Liver (tissue), 9 donors: Measurements from ENCODE around the gene NR5A1. TPM values are rescaled to one million over a fixed set of nuclear protein-coding genes. Genes with fewer than 3 reads are reported as not detected.

Experiments used
- DNase-seq: peaks from one replicate; pipeline ENCODE4 v3.0.0-alpha.2; 2017; ENCODE audit warnings: low spot score
- H3K27ac ChIP-seq, 2 donors: one replicate each; pipeline ENCODE4 v1.7.0; 2013; ENCODE audit warnings: inconsistent platforms in 2 of 2, low read length in 2 of 2, control low read depth in 1 of 2, low read depth in 1 of 2, mild to moderate bottlenecking in 1 of 2
- H3K27me3 ChIP-seq, 4 donors: one replicate each; pipeline versions ENCODE4 v1.6.1 to v1.7.0; 2013; ENCODE audit warnings: low read length in 3 of 4, inconsistent platforms in 1 of 4, mild to moderate bottlenecking in 1 of 4, moderate library complexity in 1 of 4; ENCODE audit not compliant: control insufficient read depth in 4 of 4, insufficient read depth in 4 of 4
- H3K36me3 ChIP-seq, 4 donors: one replicate each; pipeline versions ENCODE4 v1.6.1 to v1.7.0; 2013; ENCODE audit warnings: low read length in 3 of 4, mild to moderate bottlenecking in 3 of 4, low read depth in 1 of 4, moderate library complexity in 1 of 4; ENCODE audit not compliant: control insufficient read depth in 4 of 4, insufficient read depth in 3 of 4
- H3K4me1 ChIP-seq, 4 donors: one replicate each; pipeline versions ENCODE4 v1.6.1 to v1.7.0; 2013; ENCODE audit warnings: low read length in 3 of 4, mild to moderate bottlenecking in 3 of 4, moderate library complexity in 1 of 4; ENCODE audit not compliant: control insufficient read depth in 4 of 4, insufficient read depth in 4 of 4
- H3K4me3 ChIP-seq, 3 donors: one replicate each; pipeline versions ENCODE4 v1.6.1 to v1.7.0; 2013; ENCODE audit warnings: low read length in 3 of 3, control low read depth in 1 of 3, low read depth in 1 of 3, mild to moderate bottlenecking in 1 of 3
- H3K9ac ChIP-seq, 2 donors: one replicate each; pipeline ENCODE4 v1.7.0; 2013; ENCODE audit warnings: low read length in 2 of 2, mild to moderate bottlenecking in 2 of 2, moderate library complexity in 2 of 2, control low read depth in 1 of 2, low read depth in 1 of 2
- H3K9me3 ChIP-seq, 4 donors: one replicate each; pipeline versions ENCODE4 v1.6.1 to v1.7.0; 2013; ENCODE audit warnings: low read length in 3 of 4; ENCODE audit not compliant: control insufficient read depth in 4 of 4
- CTCF ChIP-seq: fragments of 150-350 bp; IDR thresholded peaks from 2 replicates; pipeline ENCODE4 v1.5.1; 2017; ENCODE audit warnings: improper control_type of control experiment, low read depth, low read length; ENCODE audit not compliant: missing input control
- FOXA1 ChIP-seq: IDR thresholded peaks from 2 replicates; pipeline ENCODE4 v1.6.1; 2016; ENCODE audit warnings: antibody characterized with exemption
- FOXA2 ChIP-seq: IDR thresholded peaks from 2 replicates; pipeline ENCODE4 v1.6.1; 2016; ENCODE audit warnings: antibody characterized with exemption
- HNF4A ChIP-seq, 2 donors: conservative IDR thresholded peaks; 2 replicates each; pipeline ENCODE4 v1.6.1; 2016; ENCODE audit warnings: antibody characterized with exemption in 2 of 2, mild to moderate bottlenecking in 2 of 2
- HNF4G ChIP-seq: IDR thresholded peaks from 2 replicates; pipeline ENCODE4 v1.6.1; 2016; ENCODE audit warnings: antibody characterized with exemption
- JUND ChIP-seq, 2 donors: IDR thresholded peaks; 2 replicates each; pipeline ENCODE4 v1.6.1; 2016; ENCODE audit warnings: antibody characterized with exemption in 2 of 2
- NR2F2 ChIP-seq: IDR thresholded peaks from 2 replicates; pipeline ENCODE4 v1.6.1; 2016; ENCODE audit warnings: antibody characterized with exemption
- RAD21 ChIP-seq, 2 donors: IDR thresholded peaks; 2 replicates each; pipeline ENCODE4 v1.6.1; 2016; ENCODE audit warnings: antibody characterized with exemption in 2 of 2, mild to moderate bottlenecking in 2 of 2
- RXRA ChIP-seq, 2 donors: IDR thresholded peaks; 2 replicates each; pipeline ENCODE4 v1.6.1; 2017 to 2018; ENCODE audit warnings: antibody characterized with exemption in 2 of 2, mild to moderate bottlenecking in 1 of 2
- TAF1 ChIP-seq: conservative IDR thresholded peaks from 2 replicates; pipeline ENCODE4 v1.6.1; 2016; ENCODE audit warnings: antibody characterized with exemption, mild to moderate bottlenecking
- ZBTB33 ChIP-seq: IDR thresholded peaks from 2 replicates; pipeline ENCODE4 v1.6.1; 2016; ENCODE audit warnings: antibody characterized with exemption
- WGBS: extraction: QIAGEN DNeasy Blood & Tissue Kit; methylation state at CpG from one replicate; pipeline ENCODE4 v1.1.7; 2013; 5-methylcytosine and 5-hydroxymethylcytosine counted together
- polyA plus RNA-seq, 2 donors: library from polyadenylated mRNA; stranded (reverse) in 1 of 2; unstranded in 1 of 2; fragments of 200-250 nt in 1 of 2; fragments of >200 nt in 1 of 2; fragmentation: Nextera tagmentation in 1 of 2; extraction: Ambion mirVana in 1 of 2; gene quantifications; one replicate each; pipeline versions ENCODE4 v1.2.1 to v1.2.3, GENCODE V29; 2013 to 2015
- total RNA-seq, 2 donors: library from RNA; depleted of rRNA; stranded (reverse); fragments of >200 nt; gene quantifications; one replicate each; pipeline ENCODE4 v1.2.3, GENCODE V29; 2014
- TF ChIP-seq, protein P1 (sequence below): IDR thresholded peaks from 2 replicates; pipeline ENCODE4 v1.6.1; 2016; ENCODE audit warnings: antibody characterized with exemption, mild to moderate bottlenecking
- donor health status: healthy.
- donor health status: healthy.
- donor health status: healthy.
- donor health status: healthy.
- donor health status: healthy.

NR5A1 gene
- total and polyA plus RNA-seq, 4 donors, result not detected

DNA sequence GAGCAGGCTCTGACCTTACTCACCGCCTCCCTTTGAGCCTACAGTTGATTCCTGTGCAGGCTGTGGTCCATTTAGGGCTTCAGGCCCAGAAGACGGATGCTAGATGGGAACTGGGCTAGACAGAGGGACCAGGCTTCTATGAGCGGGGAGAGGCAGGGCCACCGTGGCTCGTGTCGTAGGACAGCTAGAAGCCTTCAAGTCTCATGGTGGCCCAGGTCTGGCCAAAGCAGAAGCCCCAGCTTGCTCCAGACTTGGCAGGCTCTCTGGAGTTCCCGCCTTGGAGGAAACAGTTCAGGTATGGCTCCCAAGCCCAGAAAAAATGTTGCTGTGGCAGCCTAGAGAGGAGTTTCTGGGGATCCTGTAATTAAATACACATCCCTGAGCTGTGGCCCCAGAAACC is 10.9 kb upstream of the NR5A1 start:
- peaks cover 0 to 5% (median under 1%) of the 10 kb centered on the region in 4 donors for H3K36me3 ChIP-seq
- no peak overlapping the region for H3K4me3 ChIP-seq
- no peaks in the 10 kb centered on the region for H3K4me1 ChIP-seq
- no peak overlapping the region for H3K27ac ChIP-seq
- WGBS, result 97% methylated on average over 7 of the region's 7 CpGs
- H3K9ac ChIP-seq, result no peak overlapping the region
- H3K9me3 ChIP-seq, result no peaks in the 10 kb centered on the region
- DNase-seq, result no peak
- TF ChIP-seq NR2F2 (no peak), FOXA1 (no peak), TAF1 (no peak), JUND (IDR thresholded peaks at IDR 0.05) (no peak), RAD21 (IDR thresholded peaks at IDR 0.05) (no peak)
- H3K27me3 ChIP-seq, result no peaks in the 10 kb centered on the region

GRCh38 chr9:124517600-124517999 is 10.4 kb upstream of the NR5A1 start:
- no peaks in the 10 kb centered on the region for H3K27me3 ChIP-seq
- no peaks in the 10 kb centered on the region for H3K4me1 ChIP-seq
- 90% methylated on average over 5 of the region's 5 CpGs for WGBS
- H3K4me3 ChIP-seq, result no peak overlapping the region
- peaks cover 0 to 5% (median under 1%) of the 10 kb centered on the region in 4 donors for H3K36me3 ChIP-seq
- H3K9ac ChIP-seq, result no peak overlapping the region
- no peak for TF ChIP-seq CTCF
- TF ChIP-seq HNF4G, result no peak
- TF ChIP-seq NR2F2, result no peak
- TF ChIP-seq HNF4A (conservative IDR thresholded peaks at IDR 0.05), result no peak
- TF ChIP-seq, protein P1, sequence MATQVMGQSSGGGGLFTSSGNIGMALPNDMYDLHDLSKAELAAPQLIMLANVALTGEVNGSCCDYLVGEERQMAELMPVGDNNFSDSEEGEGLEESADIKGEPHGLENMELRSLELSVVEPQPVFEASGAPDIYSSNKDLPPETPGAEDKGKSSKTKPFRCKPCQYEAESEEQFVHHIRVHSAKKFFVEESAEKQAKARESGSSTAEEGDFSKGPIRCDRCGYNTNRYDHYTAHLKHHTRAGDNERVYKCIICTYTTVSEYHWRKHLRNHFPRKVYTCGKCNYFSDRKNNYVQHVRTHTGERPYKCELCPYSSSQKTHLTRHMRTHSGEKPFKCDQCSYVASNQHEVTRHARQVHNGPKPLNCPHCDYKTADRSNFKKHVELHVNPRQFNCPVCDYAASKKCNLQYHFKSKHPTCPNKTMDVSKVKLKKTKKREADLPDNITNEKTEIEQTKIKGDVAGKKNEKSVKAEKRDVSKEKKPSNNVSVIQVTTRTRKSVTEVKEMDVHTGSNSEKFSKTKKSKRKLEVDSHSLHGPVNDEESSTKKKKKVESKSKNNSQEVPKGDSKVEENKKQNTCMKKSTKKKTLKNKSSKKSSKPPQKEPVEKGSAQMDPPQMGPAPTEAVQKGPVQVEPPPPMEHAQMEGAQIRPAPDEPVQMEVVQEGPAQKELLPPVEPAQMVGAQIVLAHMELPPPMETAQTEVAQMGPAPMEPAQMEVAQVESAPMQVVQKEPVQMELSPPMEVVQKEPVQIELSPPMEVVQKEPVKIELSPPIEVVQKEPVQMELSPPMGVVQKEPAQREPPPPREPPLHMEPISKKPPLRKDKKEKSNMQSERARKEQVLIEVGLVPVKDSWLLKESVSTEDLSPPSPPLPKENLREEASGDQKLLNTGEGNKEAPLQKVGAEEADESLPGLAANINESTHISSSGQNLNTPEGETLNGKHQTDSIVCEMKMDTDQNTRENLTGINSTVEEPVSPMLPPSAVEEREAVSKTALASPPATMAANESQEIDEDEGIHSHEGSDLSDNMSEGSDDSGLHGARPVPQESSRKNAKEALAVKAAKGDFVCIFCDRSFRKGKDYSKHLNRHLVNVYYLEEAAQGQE, result no peak
- TF ChIP-seq FOXA2, result no peak
- no peak for TF ChIP-seq RXRA (IDR thresholded peaks at IDR 0.05)
- TF ChIP-seq ZBTB33, result no peak
- TF ChIP-seq FOXA1, result no peak
- H3K27ac ChIP-seq, result no peak overlapping the region
- no peak for DNase-seq
- H3K9me3 ChIP-seq, result no peaks in the 10 kb centered on the region
